Tibial nerve (tissue), 4 donors: ENCODE measurements around the gene DEUP1. TPM values are rescaled to one million over a fixed set of nuclear protein-coding genes. Genes with fewer than 3 reads are reported as not detected.
"Not testable (repeated sequence)": the region's sequence is repeated elsewhere in the genome, so short reads cannot be mapped to it uniquely, and the experiment has no call there.

Source experiments
- DNase-seq, 2 donors: peaks; one replicate each; pipeline ENCODE4 v3.0.0-alpha.2; 2019; ENCODE audit warnings: low spot score in 2 of 2
- H3K27ac ChIP-seq, 4 donors: fragments of 200-600 bp; sonication (generic) in 3 of 4; one replicate each; pipeline ENCODE4 v1.5.1; 2017 to 2019; ENCODE audit warnings: mild to moderate bottlenecking in 1 of 4
- H3K27me3 ChIP-seq, 2 donors: fragments of 200-600 bp; sonication (generic) in 1 of 2; one replicate each; pipeline versions ENCODE4 v1.5.1 to v1.6.0; 2017 to 2019
- H3K36me3 ChIP-seq, 3 donors: fragments of 200-600 bp; sonication (generic); one replicate each; pipeline ENCODE4 v1.5.1; 2018 to 2019
- H3K4me1 ChIP-seq, 4 donors: fragments of 200-600 bp; sonication (generic) in 3 of 4; one replicate each; pipeline ENCODE4 v1.5.1; 2017 to 2019
- H3K4me3 ChIP-seq, 4 donors: fragments of 200-600 bp; sonication (generic) in 3 of 4; one replicate each; pipeline ENCODE4 v1.5.1; 2017 to 2019; ENCODE audit warnings: mild to moderate bottlenecking in 1 of 4, moderate library complexity in 1 of 4
- H3K9me3 ChIP-seq, 4 donors: fragments of 200-600 bp; sonication (generic) in 3 of 4; one replicate each; pipeline ENCODE4 v1.5.1; 2017 to 2019
- CTCF ChIP-seq, 5 experiments: fragments of 200-600 bp in 3 of 5; fragments of 450-650 bp in 2 of 5; sonication (generic) in 3 of 5; IDR thresholded peaks; one replicate each; pipeline ENCODE4 v1.5.1; 2016 to 2019; ENCODE audit warnings: antibody characterized with exemption in 5 of 5, mild to moderate bottlenecking in 3 of 5, moderate library complexity in 2 of 5
- EP300 ChIP-seq, 2 donors: sonication (generic); formaldehyde crosslinking; IDR thresholded peaks; one replicate each; pipeline ENCODE4 v1.6.1; 2017; ENCODE audit warnings: antibody characterized with exemption in 2 of 2, mild to moderate bottlenecking in 1 of 2
- POLR2A ChIP-seq, 2 donors: fragments of 450-650 bp; IDR thresholded peaks; one replicate each; pipeline ENCODE4 v1.6.1; 2017; ENCODE audit warnings: antibody characterized with exemption in 2 of 2, mild to moderate bottlenecking in 2 of 2, moderate library complexity in 2 of 2
- WGBS, 2 donors: methylation state at CpG; one replicate each; pipeline ENCODE4 v1.1.5; 2018; 5-methylcytosine and 5-hydroxymethylcytosine counted together
- total RNA-seq, 4 donors: library from RNA; depleted of rRNA; stranded (reverse); fragments of >200 nt; gene quantifications; one replicate each; pipeline ENCODE4 v1.1.0, GENCODE V29; 2016

Gene DEUP1
- total RNA-seq, 4 donors from 2014 or later: 0.84 TPM; not detected in 3

DNA sequence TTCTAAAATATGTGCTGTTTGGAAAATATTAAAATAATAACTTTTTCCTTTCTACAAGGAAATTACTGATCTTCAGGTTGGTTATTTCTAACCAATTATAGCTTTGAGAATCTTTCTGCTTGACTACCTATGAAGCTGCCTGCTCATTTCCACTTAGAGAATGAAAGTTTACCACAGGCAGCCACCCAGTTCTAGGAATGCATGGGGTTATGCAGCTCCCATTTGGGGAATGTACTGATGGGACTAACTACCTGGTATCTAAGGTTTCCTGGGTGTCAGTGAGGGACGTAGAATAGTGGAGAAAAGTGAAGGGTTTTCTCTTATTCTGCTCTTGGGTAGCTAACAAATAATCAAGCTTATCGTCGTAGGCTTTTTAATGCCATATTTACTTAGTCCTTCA is 73.4 kb downstream of the DEUP1 start:
- Histone ChIP-seq H3K4me3 (no peak overlapping the region), H3K36me3 (no peaks in the 10 kb centered on the region), H3K9me3 (no peaks in the 10 kb centered on the region), H3K4me1 (no peaks in the 10 kb centered on the region), H3K27me3 (no peaks in the 10 kb centered on the region), H3K27ac (no peak overlapping the region)
- 87 to 88% methylated on average over 3 of the region's 3 CpGs for WGBS, 2 donors
- no peak for DNase-seq
- TF ChIP-seq CTCF (IDR thresholded peaks at IDR 0.05): no peak
- no peak for TF ChIP-seq POLR2A (IDR thresholded peaks at IDR 0.05)
- TF ChIP-seq EP300 (IDR thresholded peaks at IDR 0.05): no peak

DNA sequence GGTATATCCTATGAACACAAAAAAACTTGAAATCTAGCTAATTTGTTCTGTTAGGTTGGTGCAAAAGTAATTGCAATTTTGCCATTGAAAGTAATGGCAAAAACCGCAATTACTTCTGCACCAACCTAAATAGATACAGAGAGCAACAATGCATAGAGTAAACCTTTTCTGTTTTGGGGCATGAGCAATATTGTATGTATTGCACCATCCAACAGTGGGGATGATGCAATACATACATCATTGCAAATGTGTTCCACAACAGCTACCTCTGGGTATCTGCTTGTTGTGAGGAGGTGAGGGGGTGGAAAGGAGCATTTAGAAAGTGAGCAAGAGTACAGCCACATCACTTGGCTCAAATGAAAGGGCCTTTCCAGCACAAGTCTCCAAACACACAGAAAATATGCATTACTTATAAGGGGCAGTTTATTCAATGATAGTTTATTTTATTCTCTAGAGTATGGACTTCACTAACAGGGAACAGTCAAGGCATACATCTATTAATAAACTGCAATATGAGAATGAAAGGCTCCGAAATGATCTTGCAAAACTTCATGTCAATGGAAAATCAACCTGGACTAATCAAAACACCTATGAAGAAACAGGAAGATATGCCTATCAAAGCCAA is 77.3 kb downstream of the DEUP1 start:
- Histone ChIP-seq H3K9me3 (no peaks in the 10 kb centered on the region), H3K27ac (no peak overlapping the region), H3K27me3 (no peaks in the 10 kb centered on the region), H3K4me1 (no peaks in the 10 kb centered on the region), H3K36me3 (no peaks in the 10 kb centered on the region), H3K4me3 (no peak overlapping the region)
- whole genome bisulfite sequencing, 2 donors: 86 to 88% methylated on average over 2 of the region's 2 CpGs
- TF ChIP-seq POLR2A (IDR thresholded peaks at IDR 0.05) (no peak), EP300 (IDR thresholded peaks at IDR 0.05) (no peak), CTCF (IDR thresholded peaks at IDR 0.05) (no peak)
- no peak for DNase-seq

DNA sequence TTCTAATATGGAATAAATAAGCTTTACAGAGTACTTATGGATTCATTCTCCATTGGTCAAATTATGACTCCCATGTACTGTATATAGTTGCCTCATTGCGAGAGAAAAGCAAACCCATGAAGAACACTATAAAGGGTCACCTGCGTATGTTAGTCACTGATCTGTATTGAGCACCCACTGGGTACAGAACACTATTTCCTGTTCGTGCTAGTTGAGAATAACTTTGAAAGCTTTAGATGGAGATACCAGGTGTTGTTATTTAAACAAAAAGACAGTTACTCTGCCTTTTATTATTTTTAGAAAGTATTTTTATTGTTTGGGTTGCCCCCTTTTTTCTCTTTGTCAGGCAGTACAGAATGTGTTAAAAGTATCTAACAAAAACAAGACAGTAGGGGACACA is 79.9 kb downstream of the DEUP1 start:
- TF ChIP-seq POLR2A (IDR thresholded peaks at IDR 0.05) (no peak), EP300 (IDR thresholded peaks at IDR 0.05) (no peak), CTCF (IDR thresholded peaks at IDR 0.05) (no peak)
- DNase-seq: no peak
- Histone ChIP-seq H3K27me3 (no peaks in the 10 kb centered on the region), H3K36me3 (no peaks in the 10 kb centered on the region), H3K4me3 (no peak overlapping the region), H3K4me1 (no peaks in the 10 kb centered on the region), H3K27ac (no peak overlapping the region), H3K9me3 (no peaks in the 10 kb centered on the region)
- 75 to 76% methylated on average over 3 of the region's 3 CpGs for WGBS, 2 donors

- no peak overlapping the region for H3K4me3 ChIP-seq
- no peaks in the 10 kb centered on the region for H3K36me3 ChIP-seq
- DNase-seq: no peak
- no peak overlapping the region for H3K27ac ChIP-seq
- H3K9me3 ChIP-seq: no peaks in the 10 kb centered on the region
- TF ChIP-seq CTCF (IDR thresholded peaks at IDR 0.05) (no peak), POLR2A (IDR thresholded peaks at IDR 0.05) (no peak), EP300 (IDR thresholded peaks at IDR 0.05) (no peak)
- no peaks in the 10 kb centered on the region for H3K27me3 ChIP-seq
- H3K4me1 ChIP-seq: no peaks in the 10 kb centered on the region
Measured at GRCh38 chr11:93411705-93412104, 81.2 kb downstream of the DEUP1 start.

GRCh38 chr11:93432247-93432646 is 101.7 kb downstream of the DEUP1 start:
- Histone ChIP-seq H3K9me3 (no peaks in the 10 kb centered on the region), H3K36me3 (no peaks in the 10 kb centered on the region), H3K27me3 (no peaks in the 10 kb centered on the region), H3K27ac (no peak overlapping the region), H3K4me3 (no peak overlapping the region), H3K4me1 (no peaks in the 10 kb centered on the region)
- DNase-seq: no peak
- TF ChIP-seq POLR2A (IDR thresholded peaks at IDR 0.05) (no peak), CTCF (IDR thresholded peaks at IDR 0.05) (no peak)
- 77 to 82% methylated on average over 3 of the region's 3 CpGs for WGBS, 2 donors

- not testable (repeated sequence) for DNase-seq, H3K4me1 ChIP-seq, H3K4me3 ChIP-seq, H3K9me3 ChIP-seq, H3K27ac ChIP-seq, H3K36me3 ChIP-seq, H3K27me3 ChIP-seq
- 92 to 98% methylated on average over 2 of the region's 2 CpGs for WGBS, 2 donors
Measured at GRCh38 chr11:93443232-93443631, 112.7 kb downstream of the DEUP1 start.
